MM.1S (cell line): Measurements from ENCODE around the gene HOXB6.

ENCODE experiments used
- EZH2 ChIP-seq: fragments of 300-600 bp; sonication (generic); optimal IDR thresholded peaks from 2 replicates; pipeline ENCODE3; 2017; ENCODE audit warnings: low read depth, mild to moderate bottlenecking, antibody characterized with exemption, low read length, mixed read lengths
- EZH2phosphoT487 ChIP-seq: fragments of 300-600 bp; sonication (generic); IDR thresholded peaks from 2 replicates; pipeline ENCODE4 v1.6.1; 2018; ENCODE audit warnings: antibody characterized with exemption, low read length
- TF ChIP-seq, protein P1 (sequence below): fragments of 300-600 bp; sonication (generic); IDR thresholded peaks from 2 replicates; pipeline ENCODE4 v1.5.1; 2016; ENCODE audit warnings: antibody characterized with exemption, low read length, mixed read lengths

DNA sequence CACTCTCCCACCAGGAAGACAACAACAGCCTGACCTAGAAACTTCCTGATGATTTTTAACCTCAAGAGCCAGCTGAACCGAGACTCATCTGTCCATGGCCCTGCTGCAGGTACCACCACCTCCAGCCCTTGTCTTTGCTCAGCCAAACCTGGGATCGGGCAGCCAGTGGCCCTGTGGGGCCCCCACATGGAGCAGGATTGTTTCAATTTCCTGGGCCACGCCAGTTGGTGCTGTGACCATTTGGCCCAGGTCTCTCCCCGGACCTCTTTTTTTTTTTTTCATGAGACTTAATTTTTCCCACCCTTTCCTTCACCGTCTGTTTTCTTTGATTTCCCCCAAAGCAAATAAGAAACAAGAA lies 51.6 kb downstream of the HOXB6 start:
- TF ChIP-seq, protein P1, sequence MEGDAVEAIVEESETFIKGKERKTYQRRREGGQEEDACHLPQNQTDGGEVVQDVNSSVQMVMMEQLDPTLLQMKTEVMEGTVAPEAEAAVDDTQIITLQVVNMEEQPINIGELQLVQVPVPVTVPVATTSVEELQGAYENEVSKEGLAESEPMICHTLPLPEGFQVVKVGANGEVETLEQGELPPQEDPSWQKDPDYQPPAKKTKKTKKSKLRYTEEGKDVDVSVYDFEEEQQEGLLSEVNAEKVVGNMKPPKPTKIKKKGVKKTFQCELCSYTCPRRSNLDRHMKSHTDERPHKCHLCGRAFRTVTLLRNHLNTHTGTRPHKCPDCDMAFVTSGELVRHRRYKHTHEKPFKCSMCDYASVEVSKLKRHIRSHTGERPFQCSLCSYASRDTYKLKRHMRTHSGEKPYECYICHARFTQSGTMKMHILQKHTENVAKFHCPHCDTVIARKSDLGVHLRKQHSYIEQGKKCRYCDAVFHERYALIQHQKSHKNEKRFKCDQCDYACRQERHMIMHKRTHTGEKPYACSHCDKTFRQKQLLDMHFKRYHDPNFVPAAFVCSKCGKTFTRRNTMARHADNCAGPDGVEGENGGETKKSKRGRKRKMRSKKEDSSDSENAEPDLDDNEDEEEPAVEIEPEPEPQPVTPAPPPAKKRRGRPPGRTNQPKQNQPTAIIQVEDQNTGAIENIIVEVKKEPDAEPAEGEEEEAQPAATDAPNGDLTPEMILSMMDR = no peak
- TF ChIP-seq EZH2 (no peak), EZH2phosphoT487 (no peak)
